Measurements from ENCODE around the gene MBNL1.

GRCh38 chr3:152259468-152259867 is 9.3 kb upstream of the MBNL1 start:
- TF ChIP-seq POLR2A (IDR thresholded peaks at IDR 0.05) (no peak), CTCF (IDR thresholded peaks at IDR 0.05) (no peak)
